Tibial artery (tissue), 4 donors: ENCODE results near the gene ZNF467.

ENCODE experiments used
- DNase-seq, 2 donors: peaks; one replicate each; pipeline ENCODE4 v3.0.0-alpha.2; 2019
- H3K27ac ChIP-seq, 2 donors: fragments of 200-600 bp; sonication (generic) in 1 of 2; 1 replicate in 1 of 2; 2 replicates in 1 of 2; pipeline ENCODE4 v1.5.1; 2018 to 2019; ENCODE audit warnings: mild to moderate bottlenecking in 1 of 2
- H3K27me3 ChIP-seq, 2 donors: fragments of 200-600 bp; sonication (generic) in 1 of 2; one replicate each; pipeline versions ENCODE4 v1.5.1 to v1.6.0; 2016 to 2019
- H3K36me3 ChIP-seq, 3 donors: fragments of 200-600 bp; sonication (generic) in 2 of 3; one replicate each; pipeline ENCODE4 v1.5.1; 2016 to 2019; ENCODE audit warnings: mild to moderate bottlenecking in 2 of 3
- H3K4me1 ChIP-seq, 4 donors: fragments of 200-600 bp; sonication (generic) in 2 of 4; 1 replicate in 3 of 4; 2 replicates in 1 of 4; pipeline ENCODE4 v1.5.1; 2016 to 2019
- H3K4me3 ChIP-seq, 2 donors: fragments of 200-600 bp; sonication (generic) in 1 of 2; 1 replicate in 1 of 2; 2 replicates in 1 of 2; pipeline ENCODE4 v1.5.1; 2018 to 2019; ENCODE audit warnings: mild to moderate bottlenecking in 2 of 2
- H3K9me3 ChIP-seq, 3 donors: fragments of 200-600 bp; sonication (generic) in 1 of 3; one replicate each; pipeline ENCODE4 v1.5.1; 2016 to 2019
- intact Hi-C: fragments of 100-400 bp; cut with DNase I; formaldehyde crosslinking; loops from one replicate; pipeline ENCODE4 v1.15.0; 2023; ENCODE audit warnings: low total_unique reads
- TF ChIP-seq, protein P1 (sequence below), 2 experiments: fragments of 200-600 bp in 1 of 2; fragments of 450-650 bp in 1 of 2; IDR thresholded peaks; one replicate each; pipeline ENCODE4 v1.5.1; 2017 to 2019; ENCODE audit warnings: antibody characterized with exemption in 2 of 2, mild to moderate bottlenecking in 1 of 2, moderate library complexity in 1 of 2

ZNF467 gene

GRCh38 chr7:149789101-149789500, 15.7 kb upstream of the ZNF467 start:
- intact Hi-C loops = no loop called here
- Histone ChIP-seq H3K4me3 (no peak overlapping the region), H3K9me3 (no peaks in the 10 kb centered on the region), H3K27ac (no peak overlapping the region), H3K4me1 (peaks cover 0 to 4% (median 0%) of the 10 kb centered on the region in 4 donors), H3K27me3 (peaks cover 0 to 68% of the 10 kb centered on the region in 2 donors), H3K36me3 (no peaks in the 10 kb centered on the region)
- TF ChIP-seq, protein P1, sequence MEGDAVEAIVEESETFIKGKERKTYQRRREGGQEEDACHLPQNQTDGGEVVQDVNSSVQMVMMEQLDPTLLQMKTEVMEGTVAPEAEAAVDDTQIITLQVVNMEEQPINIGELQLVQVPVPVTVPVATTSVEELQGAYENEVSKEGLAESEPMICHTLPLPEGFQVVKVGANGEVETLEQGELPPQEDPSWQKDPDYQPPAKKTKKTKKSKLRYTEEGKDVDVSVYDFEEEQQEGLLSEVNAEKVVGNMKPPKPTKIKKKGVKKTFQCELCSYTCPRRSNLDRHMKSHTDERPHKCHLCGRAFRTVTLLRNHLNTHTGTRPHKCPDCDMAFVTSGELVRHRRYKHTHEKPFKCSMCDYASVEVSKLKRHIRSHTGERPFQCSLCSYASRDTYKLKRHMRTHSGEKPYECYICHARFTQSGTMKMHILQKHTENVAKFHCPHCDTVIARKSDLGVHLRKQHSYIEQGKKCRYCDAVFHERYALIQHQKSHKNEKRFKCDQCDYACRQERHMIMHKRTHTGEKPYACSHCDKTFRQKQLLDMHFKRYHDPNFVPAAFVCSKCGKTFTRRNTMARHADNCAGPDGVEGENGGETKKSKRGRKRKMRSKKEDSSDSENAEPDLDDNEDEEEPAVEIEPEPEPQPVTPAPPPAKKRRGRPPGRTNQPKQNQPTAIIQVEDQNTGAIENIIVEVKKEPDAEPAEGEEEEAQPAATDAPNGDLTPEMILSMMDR (IDR thresholded peaks at IDR 0.05) = no peak
- DNase-seq = no peak

DNA sequence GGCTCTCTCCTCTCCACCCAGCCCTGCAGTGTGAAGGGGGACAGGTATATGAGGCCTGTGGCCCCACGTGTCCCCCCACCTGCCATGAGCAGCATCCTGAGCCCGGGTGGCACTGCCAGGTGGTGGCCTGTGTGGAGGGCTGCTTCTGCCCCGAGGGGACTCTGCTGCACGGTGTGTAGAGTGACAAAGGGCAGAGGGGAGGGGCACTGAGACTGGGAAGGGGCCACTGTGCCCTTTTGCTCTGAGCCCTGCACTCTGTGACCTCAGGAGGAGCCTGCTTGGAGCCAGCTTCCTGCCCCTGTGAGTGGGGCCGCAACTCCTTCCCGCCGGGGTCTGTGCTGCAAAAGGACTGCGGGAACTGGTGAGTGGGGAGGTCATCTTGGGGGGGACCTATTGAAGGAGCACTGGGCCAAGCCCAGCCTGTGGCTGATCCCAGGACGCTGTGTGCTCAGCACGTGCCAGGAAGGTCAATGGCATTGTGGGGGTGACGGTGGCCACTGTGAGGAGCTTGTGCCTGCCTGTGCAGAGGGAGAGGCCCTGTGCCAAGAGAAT, 15.0 kb upstream of the ZNF467 start:
- Histone ChIP-seq H3K27ac (no peak overlapping the region), H3K4me1 (peaks cover 0 to 4% (median 0%) of the 10 kb centered on the region in 4 donors), H3K4me3 (no peak overlapping the region), H3K9me3 (no peaks in the 10 kb centered on the region), H3K36me3 (no peaks in the 10 kb centered on the region), H3K27me3 (peaks cover 0 to 72% of the 10 kb centered on the region in 2 donors)
- TF ChIP-seq, protein P1 (IDR thresholded peaks at IDR 0.05) = no peak
- DNase-seq = no peak
- intact Hi-C loops = no loop called here

DNA sequence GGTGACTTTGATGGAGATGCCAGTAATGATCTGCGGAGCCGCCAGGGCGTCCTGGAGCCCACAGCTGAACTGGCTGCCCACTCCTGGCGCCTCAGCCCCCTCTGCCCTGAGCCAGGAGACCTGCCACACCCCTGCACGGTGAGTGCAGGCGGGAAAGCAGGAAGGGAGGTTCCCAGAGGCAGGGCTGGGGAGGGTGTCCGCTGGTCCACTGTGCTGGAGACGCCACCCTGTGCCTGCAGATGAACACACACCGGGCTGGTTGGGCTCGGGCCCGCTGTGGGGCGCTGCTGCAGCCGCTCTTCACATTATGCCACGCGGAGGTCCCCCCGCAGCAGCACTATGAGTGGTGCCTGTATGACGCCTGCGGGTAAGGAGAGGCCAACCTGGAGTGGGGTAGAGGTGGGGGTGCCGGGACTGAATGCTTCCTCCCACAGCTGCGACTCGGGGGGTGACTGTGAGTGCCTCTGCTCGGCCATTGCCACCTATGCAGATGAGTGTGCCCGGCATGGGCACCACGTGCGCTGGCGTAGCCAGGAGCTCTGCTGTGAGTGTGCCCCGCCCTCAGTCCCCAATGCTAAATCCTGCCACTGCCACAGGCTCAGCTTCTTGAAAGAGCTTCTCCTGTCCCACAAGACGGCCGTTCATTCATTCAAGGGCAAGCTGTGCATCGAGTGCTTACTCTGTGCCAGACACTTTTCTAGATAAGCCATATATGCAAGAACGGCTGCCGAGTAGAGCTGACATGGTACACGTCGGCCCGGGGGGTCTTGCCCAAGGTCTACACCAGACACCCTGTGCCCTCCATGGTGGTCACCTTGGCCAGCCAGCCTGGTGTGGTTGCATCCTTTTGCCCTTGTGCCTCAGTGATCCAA, 14.3 kb upstream of the ZNF467 start:
- Histone ChIP-seq H3K4me3 (no peak overlapping the region), H3K36me3 (no peaks in the 10 kb centered on the region), H3K4me1 (peaks cover 0 to 4% (median 0%) of the 10 kb centered on the region in 4 donors), H3K27ac (no peak overlapping the region), H3K9me3 (no peaks in the 10 kb centered on the region), H3K27me3 (peaks cover 0 to 71% of the 10 kb centered on the region in 2 donors)
- intact Hi-C loops = no loop called here
- DNase-seq = no peak
- TF ChIP-seq, protein P1 (IDR thresholded peaks at IDR 0.05) = no peak

DNA sequence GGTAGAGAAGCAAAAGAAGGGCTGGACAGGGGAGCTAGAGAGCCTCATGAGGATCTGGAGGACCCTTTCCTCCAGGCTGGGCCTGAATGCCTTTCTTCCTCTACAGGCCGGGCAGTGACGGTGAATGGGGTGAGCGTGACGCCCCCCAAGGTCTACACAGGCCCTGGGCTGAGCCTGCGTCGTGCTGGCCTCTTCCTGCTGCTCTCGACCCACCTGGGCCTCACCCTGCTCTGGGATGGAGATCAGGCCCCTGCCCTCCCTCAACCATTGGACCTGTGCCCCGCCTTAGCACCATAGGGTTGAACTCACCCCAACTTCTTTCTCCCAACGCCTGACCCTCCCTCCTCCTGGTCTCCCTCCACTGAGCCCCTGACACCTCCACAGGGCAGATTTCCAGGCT, 12.6 kb upstream of the ZNF467 start:
- peaks cover 0 to 54% of the 10 kb centered on the region in 2 donors for H3K27me3 ChIP-seq
- TF ChIP-seq, protein P1 (IDR thresholded peaks at IDR 0.05) = no peak
- H3K27ac ChIP-seq = no peak overlapping the region
- DNase-seq = no peak
- intact Hi-C loops = no loop called here
- H3K36me3 ChIP-seq = no peaks in the 10 kb centered on the region
- H3K9me3 ChIP-seq = no peaks in the 10 kb centered on the region
- H3K4me1 ChIP-seq = peaks cover 0 to 4% (median 0%) of the 10 kb centered on the region in 4 donors
- H3K4me3 ChIP-seq = no peak overlapping the region

GRCh38 chr7:149785402-149785801, 12.0 kb upstream of the ZNF467 start:
- DNase-seq = no peak
- H3K9me3 ChIP-seq = no peaks in the 10 kb centered on the region
- peaks cover 0 to 4% (median 0%) of the 10 kb centered on the region in 4 donors for H3K4me1 ChIP-seq
- no peak overlapping the region for H3K27ac ChIP-seq
- no peak overlapping the region for H3K4me3 ChIP-seq
- TF ChIP-seq, protein P1 (IDR thresholded peaks at IDR 0.05) = no peak
- peaks cover 0 to 49% of the 10 kb centered on the region in 2 donors for H3K27me3 ChIP-seq
- no peaks in the 10 kb centered on the region for H3K36me3 ChIP-seq
- intact Hi-C loops = no loop called here
